ENCODE results near the gene CGNL1.

Gene CGNL1

DNA sequence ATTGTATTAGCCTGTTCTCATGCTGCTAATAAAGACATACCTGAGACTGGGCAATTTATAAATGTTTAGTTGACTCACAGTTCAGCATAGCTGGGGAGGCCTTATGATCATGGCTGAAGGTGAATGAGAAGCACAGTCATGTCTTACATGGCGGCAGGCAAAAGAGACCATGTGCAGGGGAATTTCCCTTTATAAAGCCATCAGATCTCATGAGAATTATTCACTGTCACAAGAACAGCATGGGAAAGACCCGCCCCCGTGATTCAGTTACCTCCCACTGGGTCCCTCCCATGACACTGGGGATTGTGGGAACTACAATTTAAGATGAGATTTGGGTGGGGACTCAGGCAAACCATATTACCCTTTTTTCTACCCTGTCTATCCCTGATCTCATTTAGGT, 163.9 kb downstream of the CGNL1 start:
- Histone ChIP-seq H3K9me3 (ENCODE audit: control insufficient read depth, low read length) (no peaks in the 10 kb centered on the region), H3K27me3 (ENCODE audit: control insufficient read depth, insufficient read depth, low read length, poor library complexity, severe bottlenecking) (no peaks in the 10 kb centered on the region), H3K4me1 (ENCODE audit: control insufficient read depth, insufficient read depth, low read length) (no peaks in the 10 kb centered on the region), H3K36me3 (ENCODE audit: control insufficient read depth, insufficient read depth, low read length) (no peaks in the 10 kb centered on the region), H3K4me3 (ENCODE audit: insufficient read depth, low read depth, low read length) (no peak overlapping the region), H3K27ac (ENCODE audit: insufficient read depth, low read depth, low read length, poor library complexity, severe bottlenecking) (no peak overlapping the region)
- WGBS, 2 experiments: 79 to 93% methylated on average over 3 of the region's 3 CpGs

DNA sequence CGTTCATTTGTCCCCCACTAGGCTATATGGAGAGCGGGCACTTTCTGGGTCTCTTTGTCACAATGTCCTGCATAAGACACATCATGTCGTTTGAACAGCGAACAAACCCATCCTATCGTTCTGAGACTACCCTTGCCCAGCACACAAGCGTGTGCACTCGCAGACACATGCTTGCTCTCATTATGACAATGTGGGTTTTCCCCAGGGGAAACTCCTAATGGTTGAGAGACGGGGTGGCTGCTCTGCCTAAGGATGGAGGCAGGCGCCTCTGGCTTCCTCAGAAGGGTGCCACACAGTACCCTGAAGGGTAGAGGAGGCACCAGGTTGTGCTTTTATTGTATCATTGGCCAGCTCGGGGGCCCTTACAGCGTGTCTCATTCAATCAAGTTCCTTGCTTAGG, 164.4 kb downstream of the CGNL1 start:
- H3K4me1 ChIP-seq (ENCODE audit: control insufficient read depth, insufficient read depth, low read length): no peaks in the 10 kb centered on the region
- H3K4me3 ChIP-seq (ENCODE audit: insufficient read depth, low read depth, low read length): no peak overlapping the region
- no peak overlapping the region for H3K27ac ChIP-seq (ENCODE audit: insufficient read depth, low read depth, low read length, poor library complexity, severe bottlenecking)
- 89 to 91% methylated on average over 11 of the region's 11 CpGs for WGBS, 2 experiments
- H3K36me3 ChIP-seq (ENCODE audit: control insufficient read depth, insufficient read depth, low read length): no peaks in the 10 kb centered on the region
- H3K27me3 ChIP-seq (ENCODE audit: control insufficient read depth, insufficient read depth, low read length, poor library complexity, severe bottlenecking): no peaks in the 10 kb centered on the region
- H3K9me3 ChIP-seq (ENCODE audit: control insufficient read depth, low read length): no peaks in the 10 kb centered on the region

DNA sequence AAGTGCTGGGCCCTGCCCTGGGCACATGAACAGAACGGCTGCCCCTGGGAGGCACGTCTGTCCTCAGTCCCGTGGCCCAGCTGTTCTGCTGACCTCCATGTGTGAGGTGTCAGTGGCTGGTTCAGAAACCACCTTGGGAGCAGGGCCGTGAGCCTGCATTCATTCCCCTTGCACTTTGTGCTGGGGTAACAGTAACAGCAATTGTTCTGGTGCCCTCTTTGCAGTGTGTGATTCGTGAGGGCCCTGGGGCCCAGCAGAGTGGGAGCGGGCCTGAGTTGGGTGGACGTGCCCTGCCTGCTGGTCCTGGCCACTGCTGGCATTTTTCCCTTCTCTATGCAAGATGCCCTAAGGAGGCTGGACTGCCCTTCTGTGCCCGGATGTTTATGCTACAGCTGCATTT, 165.0 kb downstream of the CGNL1 start:
- Histone ChIP-seq H3K36me3 (ENCODE audit: control insufficient read depth, insufficient read depth, low read length) (no peaks in the 10 kb centered on the region), H3K4me3 (ENCODE audit: insufficient read depth, low read depth, low read length) (no peak overlapping the region), H3K27me3 (ENCODE audit: control insufficient read depth, insufficient read depth, low read length, poor library complexity, severe bottlenecking) (no peaks in the 10 kb centered on the region), H3K27ac (ENCODE audit: insufficient read depth, low read depth, low read length, poor library complexity, severe bottlenecking) (no peak overlapping the region), H3K4me1 (ENCODE audit: control insufficient read depth, insufficient read depth, low read length) (no peaks in the 10 kb centered on the region), H3K9me3 (ENCODE audit: control insufficient read depth, low read length) (no peaks in the 10 kb centered on the region)
- WGBS, 2 experiments: 91 to 95% methylated on average over 8 of the region's 8 CpGs

DNA sequence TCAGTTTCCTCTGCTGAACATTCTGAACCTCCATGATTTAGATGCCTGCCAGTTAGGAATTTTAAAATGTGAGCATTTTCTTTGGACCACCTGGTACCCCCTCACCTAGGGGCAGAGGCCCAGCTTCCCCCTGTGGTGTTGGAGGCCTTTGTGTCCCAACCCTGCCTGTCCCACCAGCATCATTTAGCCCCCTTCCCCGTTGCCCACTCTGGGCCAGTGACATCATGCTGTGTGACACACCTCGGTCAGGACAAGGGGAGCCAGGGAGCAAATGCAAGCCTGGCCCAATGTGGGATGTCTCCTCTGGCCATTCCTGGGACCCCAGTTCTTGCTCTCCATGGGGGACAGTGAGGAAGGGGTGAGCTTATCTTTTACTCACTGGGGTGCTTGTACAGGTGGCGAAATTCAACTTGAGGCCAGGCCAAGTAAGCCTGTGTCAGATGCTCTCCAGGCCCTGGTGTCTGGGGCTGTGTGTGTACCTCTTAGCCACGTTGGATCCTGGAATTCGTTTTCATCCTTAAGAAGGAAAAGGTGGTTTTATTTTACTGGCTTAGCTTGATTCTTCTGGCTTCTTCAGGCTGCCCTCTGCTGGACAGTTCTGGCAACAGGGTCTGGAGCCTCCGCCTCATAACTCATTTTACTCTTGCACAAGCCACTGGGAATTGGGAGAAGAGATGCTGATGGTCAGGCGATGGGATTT, 165.7 kb downstream of the CGNL1 start:
- 64 to 71% methylated on average over 7 of the region's 7 CpGs for WGBS, 2 experiments
- Histone ChIP-seq H3K4me1 (ENCODE audit: control insufficient read depth, insufficient read depth, low read length) (peaks cover 1% of the 10 kb centered on the region), H3K27ac (ENCODE audit: insufficient read depth, low read depth, low read length, poor library complexity, severe bottlenecking) (no peak overlapping the region), H3K36me3 (ENCODE audit: control insufficient read depth, insufficient read depth, low read length) (no peaks in the 10 kb centered on the region), H3K4me3 (ENCODE audit: insufficient read depth, low read depth, low read length) (no peak overlapping the region), H3K9me3 (ENCODE audit: control insufficient read depth, low read length) (no peaks in the 10 kb centered on the region), H3K27me3 (ENCODE audit: control insufficient read depth, insufficient read depth, low read length, poor library complexity, severe bottlenecking) (no peaks in the 10 kb centered on the region)

DNA sequence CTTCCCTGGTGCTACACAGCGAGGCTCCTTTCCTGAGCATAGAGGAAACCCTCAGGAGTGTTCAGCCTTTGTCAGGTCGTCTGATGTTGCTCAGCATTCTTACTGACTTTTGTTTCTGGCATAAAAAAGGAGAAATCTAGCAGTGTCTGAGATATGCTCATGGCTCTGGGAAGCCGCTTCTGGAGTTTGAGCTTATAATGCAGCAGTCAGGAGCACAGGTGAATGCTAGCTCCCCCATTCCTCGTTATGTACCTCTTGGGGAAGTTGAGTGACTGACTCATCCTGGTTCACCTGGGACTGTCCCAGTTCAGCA, 166.2 kb downstream of the CGNL1 start:
- Histone ChIP-seq H3K4me1 (ENCODE audit: control insufficient read depth, insufficient read depth, low read length) (peaks cover 6% of the 10 kb centered on the region), H3K9me3 (ENCODE audit: control insufficient read depth, low read length) (no peaks in the 10 kb centered on the region), H3K27ac (ENCODE audit: insufficient read depth, low read depth, low read length, poor library complexity, severe bottlenecking) (no peak overlapping the region), H3K4me3 (ENCODE audit: insufficient read depth, low read depth, low read length) (no peak overlapping the region), H3K27me3 (ENCODE audit: control insufficient read depth, insufficient read depth, low read length, poor library complexity, severe bottlenecking) (no peaks in the 10 kb centered on the region), H3K36me3 (ENCODE audit: control insufficient read depth, insufficient read depth, low read length) (no peaks in the 10 kb centered on the region)
- 46 to 51% methylated on average over 4 of the region's 4 CpGs for WGBS, 2 experiments

DNA sequence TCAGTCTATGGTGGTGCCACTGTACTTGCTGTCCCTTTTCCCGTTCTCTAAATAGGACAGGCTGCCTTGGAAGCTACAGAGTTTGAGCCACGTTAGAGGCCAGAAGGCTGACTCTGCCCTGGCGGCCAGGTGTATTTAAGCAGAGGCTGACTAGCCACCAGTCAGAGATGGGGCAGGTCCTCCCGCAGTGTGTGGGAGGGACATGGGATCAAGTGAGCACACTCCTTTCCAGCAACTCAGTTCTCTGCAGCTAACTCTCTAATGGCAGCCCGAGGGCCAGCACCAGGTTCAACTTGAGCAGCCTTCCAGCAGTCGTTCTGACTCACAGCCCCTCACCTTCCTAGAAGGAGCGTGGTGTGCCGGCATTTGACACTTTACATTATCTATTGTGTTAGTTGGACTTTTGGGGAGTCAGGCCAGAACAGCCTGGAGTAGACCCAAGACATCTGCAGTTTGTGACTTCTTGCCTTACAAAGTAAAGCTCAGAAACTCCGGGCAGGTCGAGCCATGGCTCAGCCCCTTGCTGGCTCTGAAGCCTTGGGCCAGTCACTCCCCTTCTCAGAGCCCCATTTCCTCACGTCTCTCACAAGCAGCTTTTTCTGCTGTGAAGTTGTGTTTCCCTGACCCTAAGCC, 168.7 kb downstream of the CGNL1 start:
- WGBS, 2 experiments: 93% methylated on average over 11 of the region's 11 CpGs
- no peaks in the 10 kb centered on the region for H3K27me3 ChIP-seq (ENCODE audit: control insufficient read depth, insufficient read depth, low read length, poor library complexity, severe bottlenecking)
- no peaks in the 10 kb centered on the region for H3K9me3 ChIP-seq (ENCODE audit: control insufficient read depth, low read length)
- H3K36me3 ChIP-seq (ENCODE audit: control insufficient read depth, insufficient read depth, low read length): no peaks in the 10 kb centered on the region
- H3K4me3 ChIP-seq (ENCODE audit: insufficient read depth, low read depth, low read length): no peak overlapping the region
- H3K27ac ChIP-seq (ENCODE audit: insufficient read depth, low read depth, low read length, poor library complexity, severe bottlenecking): no peak overlapping the region
- peaks cover 9% of the 10 kb centered on the region for H3K4me1 ChIP-seq (ENCODE audit: control insufficient read depth, insufficient read depth, low read length)

DNA sequence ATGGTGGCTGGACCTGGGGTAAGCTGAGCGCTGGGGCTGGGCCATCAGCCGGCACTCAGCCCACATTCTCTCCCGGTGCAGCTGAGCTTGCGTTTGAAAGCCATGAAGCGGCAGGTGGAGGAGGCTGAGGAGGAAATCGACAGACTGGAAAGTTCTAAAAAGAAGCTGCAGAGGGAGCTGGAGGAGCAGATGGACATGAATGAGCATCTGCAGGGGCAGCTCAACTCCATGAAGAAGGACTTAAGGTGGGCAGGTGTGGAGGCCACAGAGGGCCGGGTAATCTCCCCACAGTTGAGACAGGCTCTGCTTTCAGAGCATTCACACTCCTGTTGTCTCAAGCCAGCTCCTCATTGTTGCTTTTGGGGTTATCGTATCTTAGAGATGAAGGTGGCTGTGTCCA, 169.7 kb downstream of the CGNL1 start:
- H3K27me3 ChIP-seq (ENCODE audit: control insufficient read depth, insufficient read depth, low read length, poor library complexity, severe bottlenecking): no peaks in the 10 kb centered on the region
- no peak overlapping the region for H3K4me3 ChIP-seq (ENCODE audit: insufficient read depth, low read depth, low read length)
- no peak overlapping the region for H3K27ac ChIP-seq (ENCODE audit: insufficient read depth, low read depth, low read length, poor library complexity, severe bottlenecking)
- no peaks in the 10 kb centered on the region for H3K9me3 ChIP-seq (ENCODE audit: control insufficient read depth, low read length)
- 92 to 94% methylated on average over 8 of the region's 8 CpGs for WGBS, 2 experiments
- no peaks in the 10 kb centered on the region for H3K36me3 ChIP-seq (ENCODE audit: control insufficient read depth, insufficient read depth, low read length)
- H3K4me1 ChIP-seq (ENCODE audit: control insufficient read depth, insufficient read depth, low read length): peaks cover 14% of the 10 kb centered on the region

DNA sequence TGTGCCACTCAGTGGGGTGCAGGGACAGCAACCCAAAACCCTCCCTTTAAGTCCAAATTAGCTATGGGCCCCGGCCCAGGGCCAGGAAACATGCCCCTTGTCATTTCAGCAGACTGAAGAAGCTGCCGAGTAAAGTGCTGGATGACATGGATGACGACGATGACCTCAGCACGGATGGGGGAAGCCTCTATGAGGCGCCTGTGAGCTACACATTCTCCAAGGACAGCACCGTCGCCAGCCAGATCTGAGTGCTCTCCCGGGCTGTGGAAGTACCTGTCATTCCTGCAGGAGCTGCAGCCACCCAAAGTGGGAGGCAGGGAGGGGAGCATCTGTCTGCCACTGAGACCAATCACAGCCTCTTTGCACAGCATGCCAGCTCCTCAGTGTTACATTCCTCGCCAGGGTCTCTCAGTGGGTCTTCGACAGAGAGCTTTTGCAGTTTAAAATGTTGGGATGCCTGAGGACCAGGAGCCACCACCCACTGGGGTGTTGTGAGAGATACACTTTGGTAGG, 171.0 kb downstream of the CGNL1 start:
- H3K4me1 ChIP-seq (ENCODE audit: control insufficient read depth, insufficient read depth, low read length): peaks cover 26% of the 10 kb centered on the region
- 85 to 86% methylated on average over 11 of the region's 11 CpGs for whole genome bisulfite sequencing, 2 experiments
- no peaks in the 10 kb centered on the region for H3K27me3 ChIP-seq (ENCODE audit: control insufficient read depth, insufficient read depth, low read length, poor library complexity, severe bottlenecking)
- H3K36me3 ChIP-seq (ENCODE audit: control insufficient read depth, insufficient read depth, low read length): no peaks in the 10 kb centered on the region
- no peak overlapping the region for H3K27ac ChIP-seq (ENCODE audit: insufficient read depth, low read depth, low read length, poor library complexity, severe bottlenecking)
- H3K9me3 ChIP-seq (ENCODE audit: control insufficient read depth, low read length): no peaks in the 10 kb centered on the region
- no peak overlapping the region for H3K4me3 ChIP-seq (ENCODE audit: insufficient read depth, low read depth, low read length)

DNA sequence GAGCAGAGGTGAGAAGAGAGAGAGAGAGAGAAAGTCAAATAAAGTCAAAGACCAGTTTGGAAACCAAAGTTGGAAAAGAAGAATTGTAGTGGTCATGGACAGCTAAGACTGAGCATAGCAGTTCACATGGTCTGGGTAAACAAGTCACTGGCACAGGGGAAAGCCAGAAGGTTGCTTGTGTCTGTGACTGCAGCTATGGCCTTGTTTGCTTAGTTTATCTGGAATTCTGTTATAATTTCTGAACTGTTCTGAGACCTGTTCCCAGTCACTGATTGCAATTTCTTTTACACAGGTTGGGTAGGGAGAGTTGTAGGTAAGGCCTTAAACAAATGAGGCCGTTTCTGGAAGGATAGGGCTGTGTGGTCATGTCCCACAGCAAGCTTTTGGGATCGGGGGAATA, 172.0 kb downstream of the CGNL1 start:
- WGBS, 2 experiments: 91 to 94% methylated on average over 2 of the region's 2 CpGs
- Histone ChIP-seq H3K27ac (ENCODE audit: insufficient read depth, low read depth, low read length, poor library complexity, severe bottlenecking) (no peak overlapping the region), H3K9me3 (ENCODE audit: control insufficient read depth, low read length) (no peaks in the 10 kb centered on the region), H3K4me3 (ENCODE audit: insufficient read depth, low read depth, low read length) (no peak overlapping the region), H3K36me3 (ENCODE audit: control insufficient read depth, insufficient read depth, low read length) (no peaks in the 10 kb centered on the region), H3K27me3 (ENCODE audit: control insufficient read depth, insufficient read depth, low read length, poor library complexity, severe bottlenecking) (no peaks in the 10 kb centered on the region), H3K4me1 (ENCODE audit: control insufficient read depth, insufficient read depth, low read length) (peaks cover 33% of the 10 kb centered on the region)

DNA sequence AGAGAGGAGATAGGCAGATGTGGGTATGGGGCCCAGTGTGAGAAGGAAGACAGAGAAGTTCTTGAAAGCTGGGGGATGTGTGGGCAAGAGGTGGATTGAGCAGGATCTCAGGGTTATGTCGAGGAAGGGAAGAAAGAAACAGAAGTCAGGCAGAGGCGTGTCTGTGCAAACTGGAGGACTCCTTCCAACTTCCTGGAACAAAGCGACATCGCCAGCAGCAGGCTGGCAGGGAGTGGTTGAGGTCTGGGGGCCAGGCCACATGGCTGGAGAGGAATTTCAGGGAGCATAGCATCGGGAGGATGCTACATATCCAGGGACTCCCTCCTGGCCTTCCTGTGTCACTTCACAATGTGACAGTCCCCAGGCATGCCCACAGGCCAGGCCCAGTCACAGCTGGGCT, 172.5 kb downstream of the CGNL1 start:
- no peak overlapping the region for H3K4me3 ChIP-seq (ENCODE audit: insufficient read depth, low read depth, low read length)
- no peaks in the 10 kb centered on the region for H3K27me3 ChIP-seq (ENCODE audit: control insufficient read depth, insufficient read depth, low read length, poor library complexity, severe bottlenecking)
- H3K36me3 ChIP-seq (ENCODE audit: control insufficient read depth, insufficient read depth, low read length): no peaks in the 10 kb centered on the region
- 94% methylated on average over 5 of the region's 5 CpGs for WGBS, 2 experiments
- no peak overlapping the region for H3K27ac ChIP-seq (ENCODE audit: insufficient read depth, low read depth, low read length, poor library complexity, severe bottlenecking)
- peaks cover 36% of the 10 kb centered on the region for H3K4me1 ChIP-seq (ENCODE audit: control insufficient read depth, insufficient read depth, low read length)
- no peaks in the 10 kb centered on the region for H3K9me3 ChIP-seq (ENCODE audit: control insufficient read depth, low read length)

Measured in ectodermal cell (in vitro differentiated cells).